Tibial artery (tissue), 4 donors: ENCODE measurements around the gene STRN3.
"Not testable (repeated sequence)": the region's sequence is repeated elsewhere in the genome, so short reads cannot be mapped to it uniquely, and the experiment has no call there.

Experiments
- DNase-seq, 2 donors: peaks; one replicate each; pipeline ENCODE4 v3.0.0-alpha.2; 2019
- H3K27ac ChIP-seq, 2 donors: fragments of 200-600 bp; sonication (generic) in 1 of 2; 1 replicate in 1 of 2; 2 replicates in 1 of 2; pipeline ENCODE4 v1.5.1; 2018 to 2019; ENCODE audit warnings: mild to moderate bottlenecking in 1 of 2
- H3K27me3 ChIP-seq, 2 donors: fragments of 200-600 bp; sonication (generic) in 1 of 2; one replicate each; pipeline versions ENCODE4 v1.5.1 to v1.6.0; 2016 to 2019
- H3K36me3 ChIP-seq, 3 donors: fragments of 200-600 bp; sonication (generic) in 2 of 3; one replicate each; pipeline ENCODE4 v1.5.1; 2016 to 2019; ENCODE audit warnings: mild to moderate bottlenecking in 2 of 3
- H3K4me1 ChIP-seq, 4 donors: fragments of 200-600 bp; sonication (generic) in 2 of 4; 1 replicate in 3 of 4; 2 replicates in 1 of 4; pipeline ENCODE4 v1.5.1; 2016 to 2019
- H3K4me3 ChIP-seq, 2 donors: fragments of 200-600 bp; sonication (generic) in 1 of 2; 1 replicate in 1 of 2; 2 replicates in 1 of 2; pipeline ENCODE4 v1.5.1; 2018 to 2019; ENCODE audit warnings: mild to moderate bottlenecking in 2 of 2
- H3K9me3 ChIP-seq, 3 donors: fragments of 200-600 bp; sonication (generic) in 1 of 3; one replicate each; pipeline ENCODE4 v1.5.1; 2016 to 2019
- intact Hi-C: fragments of 100-400 bp; cut with DNase I; formaldehyde crosslinking; loops from one replicate; pipeline ENCODE4 v1.15.0; 2023; ENCODE audit warnings: low total_unique reads
- TF ChIP-seq, protein P1 (sequence below), 2 experiments: fragments of 200-600 bp in 1 of 2; fragments of 450-650 bp in 1 of 2; IDR thresholded peaks; one replicate each; pipeline ENCODE4 v1.5.1; 2017 to 2019; ENCODE audit warnings: antibody characterized with exemption in 2 of 2, mild to moderate bottlenecking in 1 of 2, moderate library complexity in 1 of 2

STRN3 gene

GRCh38 chr14:30966415-30967363 is 59.5 kb downstream of the STRN3 start:
- DNase-seq = no peak
- no peak overlapping the region for H3K27ac ChIP-seq
- intact Hi-C loops = no loop called here
- TF ChIP-seq, protein P1, sequence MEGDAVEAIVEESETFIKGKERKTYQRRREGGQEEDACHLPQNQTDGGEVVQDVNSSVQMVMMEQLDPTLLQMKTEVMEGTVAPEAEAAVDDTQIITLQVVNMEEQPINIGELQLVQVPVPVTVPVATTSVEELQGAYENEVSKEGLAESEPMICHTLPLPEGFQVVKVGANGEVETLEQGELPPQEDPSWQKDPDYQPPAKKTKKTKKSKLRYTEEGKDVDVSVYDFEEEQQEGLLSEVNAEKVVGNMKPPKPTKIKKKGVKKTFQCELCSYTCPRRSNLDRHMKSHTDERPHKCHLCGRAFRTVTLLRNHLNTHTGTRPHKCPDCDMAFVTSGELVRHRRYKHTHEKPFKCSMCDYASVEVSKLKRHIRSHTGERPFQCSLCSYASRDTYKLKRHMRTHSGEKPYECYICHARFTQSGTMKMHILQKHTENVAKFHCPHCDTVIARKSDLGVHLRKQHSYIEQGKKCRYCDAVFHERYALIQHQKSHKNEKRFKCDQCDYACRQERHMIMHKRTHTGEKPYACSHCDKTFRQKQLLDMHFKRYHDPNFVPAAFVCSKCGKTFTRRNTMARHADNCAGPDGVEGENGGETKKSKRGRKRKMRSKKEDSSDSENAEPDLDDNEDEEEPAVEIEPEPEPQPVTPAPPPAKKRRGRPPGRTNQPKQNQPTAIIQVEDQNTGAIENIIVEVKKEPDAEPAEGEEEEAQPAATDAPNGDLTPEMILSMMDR (IDR thresholded peaks at IDR 0.05) = no peak
- no peak overlapping the region for H3K4me3 ChIP-seq
- peaks cover 0 to 12% (median 7%) of the 10 kb centered on the region in 3 donors for H3K9me3 ChIP-seq
- peaks cover 8 to 12% (median 9%) of the 10 kb centered on the region in 3 donors for H3K36me3 ChIP-seq
- peaks cover 0 to 10% (median 3%) of the 10 kb centered on the region in 4 donors for H3K4me1 ChIP-seq
- no peaks in the 10 kb centered on the region for H3K27me3 ChIP-seq

GRCh38 chr14:30965861-30966260 is 60.3 kb downstream of the STRN3 start:
- H3K4me3 ChIP-seq, H3K27ac ChIP-seq, H3K4me1 ChIP-seq, H3K27me3 ChIP-seq, DNase-seq, intact Hi-C loops: not testable (repeated sequence)
- Histone ChIP-seq H3K36me3 (peaks cover 8 to 12% (median 9%) of the 10 kb centered on the region in 3 donors), H3K9me3 (peaks cover 0 to 12% (median 7%) of the 10 kb centered on the region in 3 donors)

GRCh38 chr14:30962537-30962936 is 63.6 kb downstream of the STRN3 start:
- H3K36me3 ChIP-seq = peaks cover 8 to 12% (median 9%) of the 10 kb centered on the region in 3 donors
- DNase-seq, H3K27ac ChIP-seq, H3K27me3 ChIP-seq, intact Hi-C loops, H3K4me3 ChIP-seq: not testable (repeated sequence)
- peaks cover 0 to 12% (median 7%) of the 10 kb centered on the region in 3 donors for H3K9me3 ChIP-seq
- H3K4me1 ChIP-seq = peaks cover 0 to 20% (median 2%) of the 10 kb centered on the region in 4 donors

DNA sequence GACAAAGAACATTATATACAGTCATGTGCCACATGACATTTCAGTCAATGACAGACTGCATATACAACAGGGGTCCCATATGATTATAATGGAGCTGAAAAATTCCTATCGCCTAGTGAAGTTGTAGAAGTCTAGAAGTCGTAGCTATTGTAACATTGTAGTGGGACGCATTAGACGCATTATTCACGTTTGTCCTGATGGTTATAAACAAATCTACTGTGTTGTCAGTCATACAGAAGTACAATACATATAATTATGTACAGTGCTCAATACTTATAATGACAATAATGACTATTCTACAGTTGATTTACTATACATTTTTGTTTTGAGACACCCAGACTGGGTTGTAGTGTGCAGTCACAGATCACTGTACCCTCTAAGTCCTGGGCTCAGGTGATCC is 64.8 kb downstream of the STRN3 start:
- no peaks in the 10 kb centered on the region for H3K27me3 ChIP-seq
- intact Hi-C loops = no loop called here
- H3K9me3 ChIP-seq = peaks cover 0 to 7% (median 6%) of the 10 kb centered on the region in 3 donors
- H3K27ac ChIP-seq = no peak overlapping the region
- DNase-seq = no peak
- H3K4me3 ChIP-seq = no peak overlapping the region
- peaks cover 6 to 7% (median 7%) of the 10 kb centered on the region in 3 donors for H3K36me3 ChIP-seq
- TF ChIP-seq, protein P1 (IDR thresholded peaks at IDR 0.05) = no peak
- peaks cover 0 to 22% (median 3%) of the 10 kb centered on the region in 4 donors for H3K4me1 ChIP-seq

- H3K27ac ChIP-seq = no peak overlapping the region
- no peak overlapping the region for H3K4me3 ChIP-seq
- H3K36me3 ChIP-seq = no peaks in the 10 kb centered on the region
- intact Hi-C loops = no loop called here
- no peak for DNase-seq
- no peaks in the 10 kb centered on the region for H3K27me3 ChIP-seq
- H3K9me3 ChIP-seq = no peaks in the 10 kb centered on the region
- TF ChIP-seq, protein P1 (IDR thresholded peaks at IDR 0.05) = no peak
- H3K4me1 ChIP-seq = peaks cover 0 to 22% (median 3%) of the 10 kb centered on the region in 4 donors
These were observed 66.0 kb downstream of the STRN3 start for GRCh38 chr14:30960216-30960615.

- Histone ChIP-seq H3K4me1 (peaks cover 0 to 22% (median 3%) of the 10 kb centered on the region in 4 donors), H3K4me3 (no peak overlapping the region), H3K36me3 (peaks cover 0 to 10% (median 4%) of the 10 kb centered on the region in 3 donors), H3K27me3 (no peaks in the 10 kb centered on the region), H3K27ac (no peak overlapping the region), H3K9me3 (no peaks in the 10 kb centered on the region)
- intact Hi-C loops = no loop called here
- TF ChIP-seq, protein P1 (IDR thresholded peaks at IDR 0.05) = no peak
- no peak for DNase-seq
These were observed 67.4 kb downstream of the STRN3 start for GRCh38 chr14:30958555-30959407.
